Occipital lobe (tissue), 2 donors: ENCODE measurements around the gene ZCCHC2. TPM values are rescaled to one million over a fixed set of nuclear protein-coding genes. Genes with fewer than 3 reads are reported as not detected.

Experiments
- DNase-seq: peaks from one replicate; lab custom pipeline; 2025; lab: John Stamatoyannopoulos, UW
- total RNA-seq: library from RNA; depleted of rRNA; stranded (reverse); fragments of >200 nt; gene quantifications from one replicate; pipeline ENCODE4 v1.2.3, GENCODE V29; 2014

Gene ZCCHC2
- total RNA-seq, 1 donor from 2014 or later, result 13.1 TPM

- no peak for DNase-seq
These were observed 12.0 kb upstream of the ZCCHC2 start for GRCh38 chr18:62510789-62511188.

- DNase-seq, result no peak
These were observed 10.3 kb upstream of the ZCCHC2 start for GRCh38 chr18:62512532-62512931.

- no peak for DNase-seq
These were observed 9.8 kb upstream of the ZCCHC2 start for GRCh38 chr18:62512996-62513395.

- DNase-seq, result no peak
These were observed 8.3 kb upstream of the ZCCHC2 start for GRCh38 chr18:62514570-62514969.

- no peak for DNase-seq
These were observed 6.6 kb upstream of the ZCCHC2 start for GRCh38 chr18:62516242-62516641.

GRCh38 chr18:62518460-62519375 lies 4.1 kb upstream of the ZCCHC2 start:
- DNase-seq, result no peak

GRCh38 chr18:62519684-62520083 lies 3.1 kb upstream of the ZCCHC2 start:
- DNase-seq, result no peak

- no peak for DNase-seq
These were observed 1.7 kb upstream of the ZCCHC2 start for GRCh38 chr18:62521082-62521481.

GRCh38 chr18:62521593-62521992 lies 1.2 kb upstream of the ZCCHC2 start:
- DNase-seq, result no peak

- DNase-seq, result no peak
These were observed 684 bp upstream of the ZCCHC2 start for GRCh38 chr18:62522178-62522503.

- no peak for DNase-seq
These were observed 397 bp downstream of the ZCCHC2 start for GRCh38 chr18:62523255-62523588.

GRCh38 chr18:62523631-62524439 lies 1.0 kb downstream of the ZCCHC2 start:
- DNase-seq, result no peak

GRCh38 chr18:62524440-62525200 lies 1.8 kb downstream of the ZCCHC2 start:
- peak; percentile 57 for DNase-seq

GRCh38 chr18:62525608-62526007 lies 2.8 kb downstream of the ZCCHC2 start:
- no peak for DNase-seq

- peak; percentile 60 for DNase-seq
These were observed 3.5 kb downstream of the ZCCHC2 start for GRCh38 chr18:62526098-62527025.

- no peak for DNase-seq
These were observed 6.8 kb downstream of the ZCCHC2 start for GRCh38 chr18:62529597-62529996.

GRCh38 chr18:62531078-62531477 lies 8.3 kb downstream of the ZCCHC2 start:
- no peak for DNase-seq

GRCh38 chr18:62531931-62532330 lies 9.1 kb downstream of the ZCCHC2 start:
- DNase-seq, result no peak

- DNase-seq, result no peak
These were observed 13.2 kb downstream of the ZCCHC2 start for GRCh38 chr18:62536005-62536404.

- DNase-seq, result no peak
These were observed 14.4 kb downstream of the ZCCHC2 start for GRCh38 chr18:62537042-62537894.
